ENCODE data around the gene SORCS3. TPM values are rescaled to one million over a fixed set of nuclear protein-coding genes. Genes with fewer than 3 reads are reported as not detected.

SORCS3 gene
- total and polyA plus RNA-seq, 2 of the 4 experiments (the other 2 are of a cell fraction), result not detected

DNA sequence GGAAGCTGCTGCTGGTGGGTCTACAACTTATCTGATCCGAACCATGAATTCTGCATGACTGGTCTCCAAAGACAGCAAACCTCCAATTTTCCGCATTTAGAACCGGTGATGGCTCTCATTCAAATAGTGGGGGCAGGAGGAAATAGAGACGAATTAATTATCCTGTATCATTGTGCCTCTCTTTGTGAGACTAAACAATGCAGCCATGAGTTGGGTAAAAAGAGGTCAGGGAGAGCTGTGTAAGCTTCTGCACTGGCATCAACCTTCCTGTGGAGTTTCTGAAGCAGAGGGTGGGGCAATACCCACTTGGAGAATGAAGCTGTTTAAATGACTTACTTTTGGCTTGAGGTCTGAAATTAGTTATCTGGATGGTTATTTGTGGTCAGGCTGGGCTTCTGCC lies 266.4 kb downstream of the SORCS3 start:
- no peak overlapping the region for H2BK120ac ChIP-seq (ENCODE audit: low read depth, low read length)
- H4K8ac ChIP-seq (ENCODE audit: low read depth in 2 of 2, low read length in 2 of 2), result no peak overlapping the region
- H3K79me1 ChIP-seq (ENCODE audit: low read depth in 1 of 2, low read length in 2 of 2), result no peaks in the 10 kb centered on the region
- no peak overlapping the region for H2BK15ac ChIP-seq (ENCODE audit: low read depth, low read length)
- H3K4me2 ChIP-seq (ENCODE audit: low read depth, low read length), result no peak overlapping the region
- no peak overlapping the region for H2AFZ ChIP-seq (replicated peaks; ENCODE audit: low read length, poor library complexity)
- H4K91ac ChIP-seq (ENCODE audit: insufficient read depth, low read depth, low read length), result no peak overlapping the region
- H3K23ac ChIP-seq (ENCODE audit: low read depth, low read length), result no peak overlapping the region
- no peaks in the 10 kb centered on the region for H3K36me3 ChIP-seq (ENCODE audit: control insufficient read depth, insufficient read depth, low read length)
- H3K9ac ChIP-seq (ENCODE audit: low read depth, low read length), result no peak overlapping the region
- BruUV-seq (replicated peaks), result no TSS peak
- no peak overlapping the region for H2AK9ac ChIP-seq (replicated peaks; ENCODE audit: low read depth, low read length, poor library complexity)
- no peak for TF ChIP-seq MAFK (IDR thresholded peaks at IDR 0.05; ENCODE audit: low read depth, low read length)
- no peak for TF ChIP-seq RCOR1 (IDR thresholded peaks at IDR 0.05; ENCODE audit: insufficient replicate concordance, low read length)
- no peak for TF ChIP-seq POLR2A (IDR thresholded peaks at IDR 0.05; ENCODE audit: low read depth, low read length)
- ATAC-seq (ENCODE audit: low read depth) (no peak), DNase-seq (no peak)
- H4K5ac ChIP-seq (ENCODE audit: low read depth, low read length), result no peak overlapping the region
- dilution Hi-C loops (cut with HindIII; ENCODE audit: low sequenced_read_pairs, unreplicated experiment), result no loop called here
- WGBS, 2 experiments (ENCODE audit: extremely low coverage in 2 of 2, insufficient read length in 1 of 2), result no CpG with 5 or more reads among the region's 4 CpGs
- no peak overlapping the region for H3K56ac ChIP-seq (ENCODE audit: extremely low read depth, insufficient read depth, low read length)
- no peaks in the 10 kb centered on the region for H3K4me1 ChIP-seq (ENCODE audit: control insufficient read depth, insufficient read depth, low read length)
- H2BK5ac ChIP-seq (ENCODE audit: low read depth, low read length, poor library complexity, severe bottlenecking), result no peak overlapping the region
- H2AK5ac ChIP-seq (ENCODE audit: low read depth, low read length), result no peak overlapping the region
- H3K18ac ChIP-seq (ENCODE audit: low read depth, low read length), result no peak overlapping the region
- no peaks in the 10 kb centered on the region for H3K27me3 ChIP-seq (ENCODE audit: control insufficient read depth, insufficient read depth, low read length)
- no peak overlapping the region for H3K4ac ChIP-seq (ENCODE audit: low read depth, low read length)
- H3K14ac ChIP-seq (replicated peaks; ENCODE audit: low read depth, low read length), result no peak overlapping the region
- no peaks in the 10 kb centered on the region for H4K20me1 ChIP-seq (ENCODE audit: insufficient read depth, low read length)
- POLR2A ChIA-PET (ENCODE audit: unreplicated experiment), result no interaction called here
- H3K9me1 ChIP-seq (ENCODE audit: insufficient read depth, low read length), result no peaks in the 10 kb centered on the region
- no peak overlapping the region for H3K4me3 ChIP-seq (ENCODE audit: insufficient read depth, low read depth, low read length)
- H2BK20ac ChIP-seq (ENCODE audit: low read depth, low read length), result no peak overlapping the region
- H3K27ac ChIP-seq (ENCODE audit: insufficient read depth, low read length), result no peak overlapping the region
- in situ Hi-C loops (cut with MboI; ENCODE audit: low sequenced_read_pairs), result no loop called here
- CTCF ChIA-PET, result no interaction called here
- peaks cover 14% of the 10 kb centered on the region for H3K9me3 ChIP-seq (ENCODE audit: control insufficient read depth, insufficient read depth, low read length)
- intact Hi-C loops (cut with micrococcal nuclease), result no loop called here

Data from IMR-90 (cell line).